Sigmoid colon (tissue), 4 donors: ENCODE data around the gene MAPT.

Experiments used
- EP300 ChIP-seq, 4 donors: sonication (generic); formaldehyde crosslinking; IDR thresholded peaks; one replicate each; pipeline ENCODE4 v1.6.1; 2017; ENCODE audit warnings: antibody characterized with exemption in 4 of 4
- POLR2A ChIP-seq, 2 donors: fragments of 450-650 bp; IDR thresholded peaks; one replicate each; pipeline ENCODE4 v1.6.1; 2016; ENCODE audit warnings: antibody characterized with exemption in 2 of 2, mild to moderate bottlenecking in 2 of 2, moderate library complexity in 2 of 2
- POLR2AphosphoS5 ChIP-seq, 4 donors: sonication (generic); formaldehyde crosslinking; IDR thresholded peaks; one replicate each; pipeline ENCODE4 v1.6.1; 2017; ENCODE audit warnings: antibody characterized with exemption in 4 of 4
- TF ChIP-seq, protein P1 (sequence below), 4 experiments: fragments of 450-650 bp in 3 of 4; fragments of 200-600 bp in 1 of 4; IDR thresholded peaks; one replicate each; pipeline ENCODE4 v1.5.1; 2016 to 2019; ENCODE audit warnings: antibody characterized with exemption in 4 of 4, mild to moderate bottlenecking in 3 of 4, moderate library complexity in 2 of 4

DNA sequence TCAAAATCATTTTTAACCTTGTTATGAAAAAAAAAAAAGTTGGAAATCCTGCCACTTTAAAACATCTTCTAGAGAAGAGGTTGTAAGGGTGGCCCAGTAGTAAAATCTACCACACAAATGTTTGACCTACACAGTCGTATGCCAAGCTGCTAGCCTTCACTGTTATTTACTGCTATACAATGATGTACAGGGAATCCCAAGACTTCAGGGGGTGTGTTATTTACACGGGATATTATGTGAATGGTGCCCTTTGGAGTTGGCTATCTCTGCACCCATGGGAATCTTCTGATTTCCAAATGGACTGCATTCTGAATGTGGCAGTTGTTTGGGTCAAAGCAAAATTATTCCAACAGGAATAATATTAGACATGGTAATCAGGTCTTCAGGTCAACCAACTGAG is 150.6 kb downstream of the MAPT start:
- TF ChIP-seq, protein P1, sequence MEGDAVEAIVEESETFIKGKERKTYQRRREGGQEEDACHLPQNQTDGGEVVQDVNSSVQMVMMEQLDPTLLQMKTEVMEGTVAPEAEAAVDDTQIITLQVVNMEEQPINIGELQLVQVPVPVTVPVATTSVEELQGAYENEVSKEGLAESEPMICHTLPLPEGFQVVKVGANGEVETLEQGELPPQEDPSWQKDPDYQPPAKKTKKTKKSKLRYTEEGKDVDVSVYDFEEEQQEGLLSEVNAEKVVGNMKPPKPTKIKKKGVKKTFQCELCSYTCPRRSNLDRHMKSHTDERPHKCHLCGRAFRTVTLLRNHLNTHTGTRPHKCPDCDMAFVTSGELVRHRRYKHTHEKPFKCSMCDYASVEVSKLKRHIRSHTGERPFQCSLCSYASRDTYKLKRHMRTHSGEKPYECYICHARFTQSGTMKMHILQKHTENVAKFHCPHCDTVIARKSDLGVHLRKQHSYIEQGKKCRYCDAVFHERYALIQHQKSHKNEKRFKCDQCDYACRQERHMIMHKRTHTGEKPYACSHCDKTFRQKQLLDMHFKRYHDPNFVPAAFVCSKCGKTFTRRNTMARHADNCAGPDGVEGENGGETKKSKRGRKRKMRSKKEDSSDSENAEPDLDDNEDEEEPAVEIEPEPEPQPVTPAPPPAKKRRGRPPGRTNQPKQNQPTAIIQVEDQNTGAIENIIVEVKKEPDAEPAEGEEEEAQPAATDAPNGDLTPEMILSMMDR (IDR thresholded peaks at IDR 0.05): no peak
- TF ChIP-seq POLR2A (IDR thresholded peaks at IDR 0.05): no peak
- TF ChIP-seq EP300 (IDR thresholded peaks at IDR 0.05): no peak
- TF ChIP-seq POLR2AphosphoS5 (IDR thresholded peaks at IDR 0.05): no peak
